Measurements from ENCODE around the gene ASL. TPM values are rescaled to one million over a fixed set of nuclear protein-coding genes. Genes with fewer than 3 reads are reported as not detected.
A peak's percentile ranks its signal among the peaks of the same experiment; 100 is the strongest.
"Not testable (repeated sequence)": the region's sequence is repeated elsewhere in the genome, so short reads cannot be mapped to it uniquely, and the experiment has no call there.

Gene ASL
- total RNA-seq, 1 donor = 45.8 TPM

GRCh38 chr7:66043681-66044497, 31.7 kb upstream of the ASL start:
- peak; percentile 25 for DNase-seq (ENCODE audit: low read depth)
- peak overlapping the region; percentile 2 for H3K4me3 ChIP-seq (ENCODE audit: low read depth, low read length)

GRCh38 chr7:66044498-66044854, 31.1 kb upstream of the ASL start:
- not testable (repeated sequence) for DNase-seq (ENCODE audit: low read depth); H3K4me3 ChIP-seq (ENCODE audit: low read depth, low read length)

More at GRCh38 chr7:66043681-66044497, 31.7 kb upstream of the ASL start:
- TF ChIP-seq CTCF (IDR thresholded peaks at IDR 0.05; ENCODE audit: insufficient read depth, low read length) = no peak

- H3K4me3 ChIP-seq (ENCODE audit: low read depth, low read length) = no peak overlapping the region
- peak; percentile 97 for DNase-seq (ENCODE audit: low read depth)
- no peak for TF ChIP-seq CTCF (IDR thresholded peaks at IDR 0.05; ENCODE audit: insufficient read depth, low read length)
These were observed 28.2 kb upstream of the ASL start for GRCh38 chr7:66047426-66047825.

GRCh38 chr7:66049886-66050285, 25.7 kb upstream of the ASL start:
- not testable (repeated sequence) for DNase-seq (ENCODE audit: low read depth); H3K4me3 ChIP-seq (ENCODE audit: low read depth, low read length)

- DNase-seq (ENCODE audit: low read depth) = no peak
- no peak for TF ChIP-seq CTCF (IDR thresholded peaks at IDR 0.05; ENCODE audit: insufficient read depth, low read length)
These were observed 25.2 kb upstream of the ASL start for GRCh38 chr7:66050337-66050957.

GRCh38 chr7:66050990-66051448, 24.6 kb upstream of the ASL start:
- peak; percentile 98 for DNase-seq (ENCODE audit: low read depth)
- no peak overlapping the region for H3K4me3 ChIP-seq (ENCODE audit: low read depth, low read length)
- TF ChIP-seq CTCF (IDR thresholded peaks at IDR 0.05; ENCODE audit: insufficient read depth, low read length) = no peak

More at GRCh38 chr7:66050337-66050957, 25.2 kb upstream of the ASL start:
- no peak overlapping the region for H3K4me3 ChIP-seq (ENCODE audit: low read depth, low read length)

- H3K4me3 ChIP-seq (ENCODE audit: low read depth, low read length) = no peak overlapping the region
- no peak for DNase-seq (ENCODE audit: low read depth)
- TF ChIP-seq CTCF (IDR thresholded peaks at IDR 0.05; ENCODE audit: insufficient read depth, low read length) = no peak
These were observed 23.2 kb upstream of the ASL start for GRCh38 chr7:66052447-66052846.
